ENCODE measurements around the gene SPATA16.

- TF ChIP-seq CTCF (IDR thresholded peaks at IDR 0.05) = no peak
- no peak for TF ChIP-seq POLR2AphosphoS5 (IDR thresholded peaks at IDR 0.05)
These were observed 97.3 kb downstream of the SPATA16 start for GRCh38 chr3:173043757-173044156.

Measured in suprapubic skin (tissue), 3 donors.